ENCODE data around the gene RIMS3. TPM values are rescaled to one million over a fixed set of nuclear protein-coding genes. Genes with fewer than 3 reads are reported as not detected.
"Not testable (repeated sequence)": the region's sequence is repeated elsewhere in the genome, so short reads cannot be mapped to it uniquely, and the experiment has no call there.

Gene RIMS3
- total RNA-seq, 1 donor, result 6.2 TPM

DNA sequence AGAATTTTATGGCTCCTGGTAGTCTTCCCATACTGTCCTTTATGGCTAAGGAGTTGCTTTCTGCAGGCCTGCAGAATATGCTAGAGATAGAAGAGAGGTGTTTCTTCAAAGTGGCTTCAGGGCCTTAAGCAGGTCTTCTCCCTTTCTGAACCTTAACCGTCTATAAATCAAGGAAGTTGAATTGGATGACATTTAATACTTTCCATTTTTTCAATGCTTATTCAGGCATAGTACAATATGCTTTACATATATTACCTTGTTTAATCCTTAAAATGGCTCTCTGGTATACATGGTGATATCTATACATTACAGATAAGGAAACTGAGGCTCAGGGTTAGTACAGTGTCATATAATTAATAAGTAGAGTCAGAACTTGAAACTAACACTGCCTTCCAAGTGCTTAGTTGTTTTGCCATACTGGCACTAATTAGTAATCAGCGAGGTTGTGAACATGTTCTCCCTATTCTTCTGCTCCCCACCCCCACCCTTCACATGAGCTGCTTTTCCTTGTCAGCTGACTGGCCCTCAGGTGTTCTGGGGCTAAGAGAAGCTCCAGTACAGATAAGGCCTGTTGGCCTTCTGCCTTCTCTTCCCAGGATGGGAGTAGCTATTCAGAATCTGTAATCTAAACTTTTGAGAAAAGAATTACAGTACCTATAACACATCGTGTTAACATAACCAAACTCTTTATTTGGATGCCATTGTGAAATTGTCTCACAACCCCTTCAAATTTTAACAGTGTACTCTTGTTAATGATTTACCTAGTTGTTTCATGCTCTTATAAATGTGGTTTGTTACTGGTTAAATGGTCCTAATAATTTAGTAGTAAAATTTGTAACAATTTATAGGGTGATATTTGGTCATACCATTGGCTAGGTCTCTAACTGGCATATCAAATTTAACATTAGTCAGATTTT, 39.6 kb upstream of the RIMS3 start:
- TF ChIP-seq, protein P1, sequence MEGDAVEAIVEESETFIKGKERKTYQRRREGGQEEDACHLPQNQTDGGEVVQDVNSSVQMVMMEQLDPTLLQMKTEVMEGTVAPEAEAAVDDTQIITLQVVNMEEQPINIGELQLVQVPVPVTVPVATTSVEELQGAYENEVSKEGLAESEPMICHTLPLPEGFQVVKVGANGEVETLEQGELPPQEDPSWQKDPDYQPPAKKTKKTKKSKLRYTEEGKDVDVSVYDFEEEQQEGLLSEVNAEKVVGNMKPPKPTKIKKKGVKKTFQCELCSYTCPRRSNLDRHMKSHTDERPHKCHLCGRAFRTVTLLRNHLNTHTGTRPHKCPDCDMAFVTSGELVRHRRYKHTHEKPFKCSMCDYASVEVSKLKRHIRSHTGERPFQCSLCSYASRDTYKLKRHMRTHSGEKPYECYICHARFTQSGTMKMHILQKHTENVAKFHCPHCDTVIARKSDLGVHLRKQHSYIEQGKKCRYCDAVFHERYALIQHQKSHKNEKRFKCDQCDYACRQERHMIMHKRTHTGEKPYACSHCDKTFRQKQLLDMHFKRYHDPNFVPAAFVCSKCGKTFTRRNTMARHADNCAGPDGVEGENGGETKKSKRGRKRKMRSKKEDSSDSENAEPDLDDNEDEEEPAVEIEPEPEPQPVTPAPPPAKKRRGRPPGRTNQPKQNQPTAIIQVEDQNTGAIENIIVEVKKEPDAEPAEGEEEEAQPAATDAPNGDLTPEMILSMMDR (IDR thresholded peaks at IDR 0.05; ENCODE audit: extremely low read depth, low read depth, low read length), result no peak
- Histone ChIP-seq H3K4me1 (ENCODE audit: insufficient read depth, low read length) (peaks cover 14% of the 10 kb centered on the region), H3K27ac (ENCODE audit: low read depth, low read length) (no peak overlapping the region), H3K4me2 (ENCODE audit: insufficient read depth, low read length) (no peak overlapping the region), H2AFZ (ENCODE audit: low read length) (no peak overlapping the region), H3K27me3 (ENCODE audit: insufficient read depth, low read length) (no peaks in the 10 kb centered on the region), H3K4me3 (ENCODE audit: insufficient read depth, low read length) (no peak overlapping the region), H3K36me3 (ENCODE audit: insufficient read depth, low read length) (no peaks in the 10 kb centered on the region), H3K9me3 (ENCODE audit: low read depth, low read length) (no peaks in the 10 kb centered on the region), H3K79me2 (ENCODE audit: insufficient read depth, low read length) (peaks cover 86% of the 10 kb centered on the region), H4K20me1 (ENCODE audit: insufficient read depth, low read length) (peaks cover 9% of the 10 kb centered on the region)
- no peak for DNase-seq (ENCODE audit: insufficient read length, low spot score, missing footprints)

DNA sequence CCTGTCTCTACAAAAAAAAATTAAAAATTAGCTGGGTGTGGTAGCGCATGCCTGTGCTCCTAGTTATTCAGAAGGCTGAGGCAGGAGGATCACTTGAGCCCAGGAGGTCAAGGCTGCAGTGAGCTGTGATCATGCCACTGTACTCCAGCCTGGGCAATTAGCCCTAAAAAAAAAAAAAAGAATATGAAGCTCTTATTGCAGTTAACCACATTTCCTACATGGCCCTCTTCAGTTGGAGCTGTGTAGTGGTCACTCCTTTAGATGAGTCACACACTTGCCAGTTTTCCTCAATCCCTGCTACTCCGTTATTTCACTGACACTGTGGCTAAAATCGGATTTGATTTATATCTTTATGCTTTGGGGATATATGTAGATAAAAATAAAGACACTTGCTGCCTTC, 37.8 kb upstream of the RIMS3 start:
- Histone ChIP-seq H3K4me3 (ENCODE audit: insufficient read depth, low read length) (no peak overlapping the region), H4K20me1 (ENCODE audit: insufficient read depth, low read length) (peaks cover 9% of the 10 kb centered on the region), H3K4me2 (ENCODE audit: insufficient read depth, low read length) (peak overlapping the region; percentile 71), H3K79me2 (ENCODE audit: insufficient read depth, low read length) (peaks cover 87% of the 10 kb centered on the region), H3K27ac (ENCODE audit: low read depth, low read length) (peak overlapping the region; percentile 29), H3K27me3 (ENCODE audit: insufficient read depth, low read length) (no peaks in the 10 kb centered on the region), H2AFZ (ENCODE audit: low read length) (no peak overlapping the region), H3K36me3 (ENCODE audit: insufficient read depth, low read length) (no peaks in the 10 kb centered on the region), H3K9me3 (ENCODE audit: low read depth, low read length) (no peaks in the 10 kb centered on the region), H3K4me1 (ENCODE audit: insufficient read depth, low read length) (peaks cover 5% of the 10 kb centered on the region)
- DNase-seq (ENCODE audit: insufficient read length, low spot score, missing footprints), result peak; percentile 73
- TF ChIP-seq, protein P1 (IDR thresholded peaks at IDR 0.05; ENCODE audit: extremely low read depth, low read depth, low read length), result no peak

DNA sequence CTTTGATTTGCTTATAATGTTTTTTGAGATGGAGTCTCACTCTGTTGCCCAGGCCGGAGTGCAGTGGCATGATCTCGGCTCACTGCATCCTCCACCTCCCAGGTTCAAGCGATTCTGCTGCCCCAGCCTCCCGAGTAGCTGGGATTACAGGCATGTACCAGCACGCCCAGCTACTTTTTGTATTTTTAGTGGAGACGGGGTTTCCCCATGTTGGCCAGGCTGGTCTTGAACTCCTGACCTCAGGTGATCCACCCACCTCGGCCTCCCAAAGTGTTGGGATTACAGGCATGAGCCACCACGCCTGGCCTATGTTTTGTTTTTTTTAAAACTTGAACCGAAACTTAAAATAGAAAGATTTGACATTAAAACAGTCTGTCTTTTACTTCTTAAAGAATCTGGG, 37.3 kb upstream of the RIMS3 start:
- H2AFZ ChIP-seq (ENCODE audit: low read length); H3K4me2 ChIP-seq (ENCODE audit: insufficient read depth, low read length); DNase-seq (ENCODE audit: insufficient read length, low spot score, missing footprints); H4K20me1 ChIP-seq (ENCODE audit: insufficient read depth, low read length); H3K9me3 ChIP-seq (ENCODE audit: low read depth, low read length); H3K4me1 ChIP-seq (ENCODE audit: insufficient read depth, low read length); H3K27me3 ChIP-seq (ENCODE audit: insufficient read depth, low read length); H3K36me3 ChIP-seq (ENCODE audit: insufficient read depth, low read length); H3K4me3 ChIP-seq (ENCODE audit: insufficient read depth, low read length): not testable (repeated sequence)
- peaks cover 87% of the 10 kb centered on the region for H3K79me2 ChIP-seq (ENCODE audit: insufficient read depth, low read length)
- H3K27ac ChIP-seq (ENCODE audit: low read depth, low read length), result peak overlapping the region; percentile 29

DNA sequence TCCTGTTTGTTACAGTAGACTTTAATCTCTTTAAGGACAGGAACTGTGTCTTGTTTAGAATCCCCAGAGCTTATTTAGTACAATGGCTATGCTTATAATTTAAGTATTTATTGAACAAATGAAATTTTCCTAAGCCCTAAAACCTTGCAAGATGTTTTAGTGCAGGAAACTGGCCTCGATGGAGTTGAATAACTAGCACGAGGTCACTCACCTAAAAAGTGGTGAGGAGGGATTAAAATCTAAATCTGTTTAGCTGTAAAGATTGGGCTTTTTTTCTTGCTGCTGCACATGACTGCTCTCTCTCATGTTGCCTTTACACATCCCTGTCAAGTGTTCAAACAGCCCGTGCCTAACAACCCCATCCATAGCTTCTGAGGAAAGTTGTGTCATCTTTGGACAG, 36.2 kb upstream of the RIMS3 start:
- H3K4me1 ChIP-seq (ENCODE audit: insufficient read depth, low read length), result peaks cover 5% of the 10 kb centered on the region
- peaks cover under 1% of the 10 kb centered on the region for H3K36me3 ChIP-seq (ENCODE audit: insufficient read depth, low read length)
- H3K9me3 ChIP-seq (ENCODE audit: low read depth, low read length), result no peaks in the 10 kb centered on the region
- H4K20me1 ChIP-seq (ENCODE audit: insufficient read depth, low read length), result peaks cover 9% of the 10 kb centered on the region
- H3K27me3 ChIP-seq (ENCODE audit: insufficient read depth, low read length), result no peaks in the 10 kb centered on the region
- no peak for DNase-seq (ENCODE audit: insufficient read length, low spot score, missing footprints)
- TF ChIP-seq, protein P1 (IDR thresholded peaks at IDR 0.05; ENCODE audit: extremely low read depth, low read depth, low read length), result no peak
- H3K4me2 ChIP-seq (ENCODE audit: insufficient read depth, low read length), result no peak overlapping the region
- H2AFZ ChIP-seq (ENCODE audit: low read length), result no peak overlapping the region
- no peak overlapping the region for H3K27ac ChIP-seq (ENCODE audit: low read depth, low read length)
- H3K4me3 ChIP-seq (ENCODE audit: insufficient read depth, low read length), result no peak overlapping the region
- H3K79me2 ChIP-seq (ENCODE audit: insufficient read depth, low read length), result peaks cover 96% of the 10 kb centered on the region
